Measurements from ENCODE around the gene DDX47. TPM values are rescaled to one million over a fixed set of nuclear protein-coding genes. Genes with fewer than 3 reads are reported as not detected.

Gene DDX47
- total RNA-seq, 1 experiment from 2014 or later: 115 TPM

GRCh38 chr12:12788675-12789368, 24.3 kb upstream of the DDX47 start:
- Histone ChIP-seq H3K4me3 (ENCODE audit: low read depth in 2 of 2, low read length in 2 of 2) (no peak overlapping the region), H3K4me1 (ENCODE audit: control insufficient read depth, insufficient read depth, low read length) (peaks cover 81% of the 10 kb centered on the region), H3K36me3 (ENCODE audit: control insufficient read depth, insufficient read depth, low read length) (no peaks in the 10 kb centered on the region), H3K27me3 (ENCODE audit: control insufficient read depth, insufficient read depth, low read length) (no peaks in the 10 kb centered on the region), H3K9me3 (ENCODE audit: control insufficient read depth, insufficient read depth, low read depth, low read length) (no peaks in the 10 kb centered on the region), H3K27ac (ENCODE audit: low read length) (peak overlapping the region; percentile 88)
- BruUV-seq (replicated peaks): TSS peak; percentile 43
- POLR2A ChIA-PET: no interaction called here
- CTCF ChIA-PET: no interaction called here
- ATAC-seq (peak; percentile 78), DNase-seq (ENCODE audit: low read depth, low spot score) (no peak)
- peak; percentile 82 for TF ChIP-seq CTCF (IDR thresholded peaks at IDR 0.05)
- no peak for TF ChIP-seq POLR2AphosphoS5 (IDR thresholded peaks at IDR 0.05; ENCODE audit: low read depth, low read length)
- no peak for TF ChIP-seq REST (IDR thresholded peaks at IDR 0.05; ENCODE audit: insufficient read depth in 1 of 2, low read depth in 2 of 2, low read length in 1 of 2)
- intact Hi-C loops (cut with micrococcal nuclease; ENCODE audit: unreplicated experiment) (loop anchor here (10.0 kb wide), 1 partner anchor 196 kb away; no protein-coding TSS in a partner anchor), in situ Hi-C loops (cut with HindIII; ENCODE audit: low pct_unique_long_range_greater_than_20kb, low sequenced_read_pairs) (no loop called here)

- ChIA-PET POLR2A (no interaction called here), CTCF (no interaction called here)
- H3K27me3 ChIP-seq (ENCODE audit: control insufficient read depth, insufficient read depth, low read length): no peaks in the 10 kb centered on the region
- no peak for DNase-seq (ENCODE audit: low read depth, low spot score)
- no peak for ATAC-seq
- H3K4me1 ChIP-seq (ENCODE audit: control insufficient read depth, insufficient read depth, low read length): peaks cover 67% of the 10 kb centered on the region
- H3K9me3 ChIP-seq (ENCODE audit: control insufficient read depth, insufficient read depth, low read depth, low read length): no peaks in the 10 kb centered on the region
- in situ Hi-C loops (cut with HindIII; ENCODE audit: low pct_unique_long_range_greater_than_20kb, low sequenced_read_pairs): no loop called here
- no peaks in the 10 kb centered on the region for H3K36me3 ChIP-seq (ENCODE audit: control insufficient read depth, insufficient read depth, low read length)
- intact Hi-C loops (cut with micrococcal nuclease; ENCODE audit: unreplicated experiment): no loop called here
- TF ChIP-seq SIN3A (IDR thresholded peaks at IDR 0.05; ENCODE audit: borderline replicate concordance, insufficient read depth, low read depth, low read length) (no peak), REST (IDR thresholded peaks at IDR 0.05; ENCODE audit: insufficient read depth in 1 of 2, low read depth in 2 of 2, low read length in 1 of 2) (no peak), POLR2AphosphoS5 (IDR thresholded peaks at IDR 0.05; ENCODE audit: low read depth, low read length) (no peak), CTCF (IDR thresholded peaks at IDR 0.05) (no peak), TCF7L2 (IDR thresholded peaks at IDR 0.05; ENCODE audit: low read depth, low read length) (no peak)
- no TSS peak for BruUV-seq (replicated peaks)
- peak overlapping the region; percentile 88 for H3K27ac ChIP-seq (ENCODE audit: low read length)
- H3K4me3 ChIP-seq (ENCODE audit: low read depth in 2 of 2, low read length in 2 of 2): no peak overlapping the region
These were observed 22.2 kb upstream of the DDX47 start for GRCh38 chr12:12790956-12791355.
